Measurements from ENCODE around the gene HIVEP3.

Gene HIVEP3

GRCh38 chr1:41478118-41478748 lies 440.5 kb downstream of the HIVEP3 start:
- no peak for DNase-seq (ENCODE audit: low read depth in 1 of 2, low spot score in 1 of 2)

DNA sequence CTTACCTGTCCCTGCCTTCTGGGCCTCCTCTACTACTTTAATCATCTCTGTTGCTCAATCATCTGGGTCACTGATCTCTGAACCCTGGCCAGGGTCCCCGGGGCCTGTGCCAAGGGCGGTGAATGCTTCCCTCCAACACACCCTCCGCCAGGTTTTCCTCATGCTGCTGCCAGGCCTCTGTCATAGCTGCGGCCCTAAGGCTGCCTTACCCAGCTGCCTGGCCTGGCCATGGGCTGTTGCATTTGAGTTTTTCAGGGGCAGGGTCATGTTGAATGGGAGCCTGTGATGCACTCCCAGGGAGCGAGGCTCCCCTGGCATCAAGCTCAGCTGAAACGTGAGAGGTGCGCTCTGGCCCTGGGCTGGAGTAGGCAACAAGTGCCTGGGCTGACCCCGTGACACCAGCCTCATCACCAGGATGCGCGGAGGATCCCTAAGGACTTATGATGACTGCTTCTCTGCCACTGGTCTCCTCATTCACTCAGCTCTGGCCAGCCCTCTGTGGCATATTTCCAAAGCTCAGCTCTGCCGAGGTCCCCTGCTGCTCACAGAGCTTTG lies 441.8 kb downstream of the HIVEP3 start:
- DNase-seq (ENCODE audit: low read depth in 1 of 2, low spot score in 1 of 2): no peak

DNA sequence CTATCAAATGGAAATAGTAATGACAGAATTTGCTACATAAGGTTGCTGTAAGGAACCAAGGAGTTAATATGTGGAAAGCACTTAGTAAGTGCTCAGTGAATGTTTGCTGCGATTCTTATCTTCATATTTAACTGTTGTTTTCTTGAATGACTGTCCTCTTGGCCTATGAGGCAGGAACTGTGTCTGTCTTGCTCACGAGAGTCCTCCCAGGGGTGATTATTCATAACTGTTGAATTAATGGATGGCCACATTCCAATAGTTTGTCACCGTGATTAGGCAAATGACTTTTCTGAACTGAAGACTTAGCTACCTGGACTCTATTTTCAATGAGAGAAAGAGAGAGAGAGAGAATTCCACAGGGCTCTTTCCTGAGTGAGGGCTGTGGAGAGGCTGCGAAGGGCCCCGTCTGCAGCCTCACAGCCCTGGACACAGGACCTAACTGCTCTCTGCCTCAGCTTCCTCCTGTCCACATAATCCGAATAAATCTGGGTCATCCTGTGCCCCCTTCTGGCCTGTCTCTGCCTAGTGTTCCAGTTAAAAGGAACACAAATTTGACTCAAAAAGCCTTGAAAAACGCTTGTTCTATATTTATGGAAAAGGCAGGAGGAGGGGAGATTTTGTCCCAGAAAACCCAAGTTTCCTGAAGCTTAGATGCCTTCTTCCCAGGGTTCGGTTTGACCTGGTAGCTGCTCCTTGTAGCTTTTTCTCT lies 442.7 kb downstream of the HIVEP3 start:
- no peak for DNase-seq (ENCODE audit: low read depth in 1 of 2, low spot score in 1 of 2)

- no peak for DNase-seq (ENCODE audit: low read depth in 1 of 2, low spot score in 1 of 2)
These were observed 443.4 kb downstream of the HIVEP3 start for GRCh38 chr1:41475346-41475745.

DNA sequence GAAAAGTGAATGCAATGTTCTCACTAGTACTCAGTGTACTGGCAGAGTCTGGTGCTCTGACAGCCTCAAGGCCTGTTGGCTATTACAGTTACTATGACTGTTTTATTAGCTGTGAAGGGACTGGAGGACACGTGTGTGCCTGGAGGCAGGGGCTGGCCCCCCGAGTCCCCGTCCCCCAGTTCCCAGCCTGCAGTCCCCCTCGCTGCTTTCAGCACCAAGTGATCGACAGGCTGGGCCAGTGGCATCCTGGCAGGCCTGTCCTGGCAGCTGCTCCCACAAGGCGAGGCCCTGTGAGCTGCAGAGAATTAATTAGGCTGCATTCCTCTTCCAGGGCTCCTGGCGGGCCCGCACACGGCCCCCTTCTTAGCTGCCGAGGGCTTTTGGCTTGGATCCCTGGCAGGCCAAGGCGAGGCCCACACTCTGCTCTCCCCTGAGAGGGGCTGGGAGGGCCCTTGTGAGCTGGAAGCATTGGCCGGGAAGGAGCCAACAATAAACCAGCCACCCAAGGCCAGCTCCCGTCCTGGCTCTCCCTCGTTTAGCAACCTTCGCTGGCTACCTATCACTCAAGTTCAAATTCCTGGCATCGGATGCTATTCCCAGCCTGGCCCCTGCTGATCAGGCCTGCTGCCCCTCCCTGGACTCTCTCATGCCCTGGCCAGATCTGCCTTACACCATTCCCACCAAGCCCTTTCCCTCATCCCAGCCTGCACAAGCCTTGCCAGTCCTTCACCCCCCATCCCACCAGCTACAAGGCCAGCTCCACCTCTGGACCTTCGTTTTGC lies 444.0 kb downstream of the HIVEP3 start:
- DNase-seq (ENCODE audit: low read depth in 1 of 2, low spot score in 1 of 2): no peak

DNA sequence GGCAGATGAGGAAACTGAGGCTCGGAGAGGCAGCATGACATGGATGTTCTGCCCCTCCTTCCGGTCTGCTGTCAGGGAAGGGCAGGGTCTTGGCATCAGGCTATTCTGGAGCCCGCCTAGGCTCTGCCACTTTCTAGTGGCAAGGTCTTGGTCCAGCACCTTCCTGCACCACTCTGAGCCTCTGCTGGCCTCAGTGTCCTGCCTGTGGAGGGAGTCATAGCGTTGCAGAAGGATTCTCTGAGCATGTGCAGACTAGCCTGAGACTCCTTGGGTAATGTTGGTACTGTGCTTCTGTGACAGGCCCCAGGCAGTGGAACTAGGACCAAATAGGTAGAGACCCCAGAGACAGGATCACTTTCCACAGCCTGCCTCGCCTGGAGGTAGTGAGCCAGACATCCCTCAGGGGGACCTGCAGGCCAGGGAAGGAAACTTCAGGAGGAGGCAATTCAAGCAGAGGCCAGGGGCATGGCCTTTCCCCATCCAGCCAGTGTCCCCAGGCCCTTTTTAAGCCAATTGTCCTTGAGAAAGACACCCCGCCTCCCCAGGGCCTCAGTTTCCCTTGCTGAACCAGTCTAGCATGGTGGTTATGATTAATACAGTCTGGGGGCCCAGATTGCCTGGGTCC lies 444.9 kb downstream of the HIVEP3 start:
- no peak for DNase-seq (ENCODE audit: low read depth in 1 of 2, low spot score in 1 of 2)

DNA sequence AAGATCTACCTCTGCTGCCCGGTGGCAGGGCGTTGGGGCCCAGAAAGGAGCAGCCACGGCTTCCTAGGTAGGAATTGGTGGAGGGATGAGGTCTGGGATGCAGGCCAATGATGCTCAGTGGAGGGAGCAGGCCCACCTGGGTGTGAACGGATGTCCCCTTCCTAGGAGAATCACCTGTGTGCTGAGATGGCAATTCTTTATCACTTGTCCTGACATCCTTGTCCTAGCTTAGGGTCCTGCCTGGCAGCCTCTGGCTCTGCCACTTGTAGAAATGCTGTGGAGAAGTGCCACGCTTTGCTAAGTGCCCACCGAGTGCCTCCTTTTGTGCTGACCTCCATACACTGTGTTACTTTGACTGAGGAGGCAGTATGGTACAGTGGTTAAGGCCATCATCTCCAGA lies 447.1 kb downstream of the HIVEP3 start:
- DNase-seq (ENCODE audit: low read depth in 1 of 2, low spot score in 1 of 2): no peak

DNA sequence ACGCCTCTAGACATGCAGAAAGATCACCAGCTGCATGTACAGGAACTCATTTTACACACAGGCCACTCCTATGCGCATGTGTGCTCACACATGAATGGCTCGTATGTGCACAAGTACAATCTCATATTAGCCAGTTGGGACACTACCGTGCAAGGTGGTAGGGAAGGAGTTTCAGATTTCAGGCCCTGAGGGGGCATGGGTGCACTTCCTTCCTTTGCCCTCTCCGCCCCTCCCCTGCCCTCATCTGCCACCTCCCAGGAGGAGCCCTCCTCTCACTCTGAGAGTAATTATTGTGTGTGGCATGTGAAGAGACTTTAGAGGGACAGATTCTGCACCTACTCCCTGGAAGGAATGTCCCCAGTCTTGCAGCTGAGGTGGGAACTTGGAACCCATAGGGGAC lies 449.0 kb downstream of the HIVEP3 start:
- no peak for DNase-seq (ENCODE audit: low read depth in 1 of 2, low spot score in 1 of 2)

- DNase-seq (ENCODE audit: low read depth in 1 of 2, low spot score in 1 of 2): no peak
These were observed 450.5 kb downstream of the HIVEP3 start for GRCh38 chr1:41468122-41468762.

DNA sequence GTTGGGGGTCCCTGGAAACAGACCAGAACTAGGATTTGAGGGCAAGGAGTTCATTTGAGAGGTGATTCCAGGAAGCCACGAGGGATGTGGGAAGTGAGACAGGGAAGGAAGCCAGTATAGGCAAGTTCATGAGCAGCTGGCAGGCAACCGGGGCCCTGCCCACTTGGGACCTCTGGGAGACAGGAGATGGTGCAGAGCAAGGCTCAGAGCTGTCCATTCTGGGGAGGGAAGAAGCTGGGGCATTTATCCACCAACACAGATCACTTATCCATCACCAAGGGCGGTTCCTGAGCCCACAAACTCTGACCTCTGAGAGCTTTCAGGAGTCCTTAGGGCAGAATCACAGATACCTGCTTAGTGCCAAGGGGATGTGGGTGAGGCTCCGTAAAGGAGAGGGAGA lies 451.0 kb downstream of the HIVEP3 start:
- no peak for DNase-seq (ENCODE audit: low read depth in 1 of 2, low spot score in 1 of 2)

DNA sequence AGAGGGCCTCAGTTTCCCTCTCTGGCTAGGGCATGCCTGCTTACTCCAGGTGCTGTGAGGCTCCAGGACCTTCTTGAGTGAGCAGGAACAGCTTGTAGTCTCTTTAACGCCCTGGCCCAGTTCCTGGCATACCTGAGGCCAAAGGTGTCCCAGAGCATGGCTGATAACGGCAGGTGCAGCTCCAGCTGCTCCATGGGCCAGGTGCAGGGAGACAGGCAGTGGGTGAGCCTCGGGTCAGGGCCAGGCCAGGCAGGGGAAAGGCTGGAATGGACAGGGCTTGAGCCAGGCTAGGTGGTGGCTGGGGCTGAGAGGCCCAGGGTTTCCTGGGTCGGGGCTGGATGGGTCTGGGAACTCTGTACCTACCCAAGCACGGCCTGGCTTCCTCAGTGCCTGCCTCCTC lies 452.6 kb downstream of the HIVEP3 start:
- DNase-seq (ENCODE audit: low read depth in 1 of 2, low spot score in 1 of 2): no peak

DNA sequence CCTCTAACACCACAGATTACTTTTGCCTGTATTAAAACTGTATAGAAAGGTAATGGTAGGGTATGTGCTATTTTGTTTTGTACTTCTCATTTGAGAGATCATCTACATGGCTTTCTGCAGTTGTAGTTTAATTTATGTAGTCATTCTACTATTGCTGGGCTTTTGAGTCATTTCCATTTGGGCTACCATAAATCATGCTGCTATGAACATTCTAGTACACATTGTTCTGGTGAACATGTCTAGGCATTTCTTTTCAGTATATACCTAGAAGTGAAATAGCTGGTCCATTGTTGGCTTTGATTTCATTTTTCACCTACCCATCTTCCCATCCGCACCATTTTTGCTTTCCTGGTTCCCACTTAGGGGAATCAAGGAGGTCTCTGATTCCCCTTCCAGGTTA lies 453.0 kb downstream of the HIVEP3 start:
- no peak for DNase-seq (ENCODE audit: low read depth in 1 of 2, low spot score in 1 of 2)

GRCh38 chr1:41464885-41465284 lies 453.8 kb downstream of the HIVEP3 start:
- no peak for DNase-seq (ENCODE audit: low read depth in 1 of 2, low spot score in 1 of 2)

DNA sequence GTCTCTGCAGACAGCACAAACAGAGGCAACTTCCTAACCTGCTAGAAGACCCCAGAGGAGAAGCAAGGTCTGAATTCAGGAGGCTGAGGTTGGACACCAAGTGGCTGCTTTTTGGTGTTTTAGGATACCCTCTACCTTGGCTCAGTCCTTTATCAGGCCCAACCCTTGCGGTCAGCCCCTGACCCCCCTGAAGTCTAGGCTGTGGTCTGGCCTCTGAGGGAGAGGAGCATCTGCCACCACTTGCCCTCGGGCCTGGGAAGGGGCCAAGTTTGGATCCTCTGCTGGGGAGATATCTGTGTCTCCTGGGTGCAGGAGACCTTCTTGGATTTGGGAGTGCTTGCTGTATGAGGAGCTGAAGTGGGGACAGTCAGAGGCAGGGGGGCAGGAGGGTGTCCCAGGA lies 455.2 kb downstream of the HIVEP3 start:
- no peak for DNase-seq (ENCODE audit: low read depth in 1 of 2, low spot score in 1 of 2)

DNA sequence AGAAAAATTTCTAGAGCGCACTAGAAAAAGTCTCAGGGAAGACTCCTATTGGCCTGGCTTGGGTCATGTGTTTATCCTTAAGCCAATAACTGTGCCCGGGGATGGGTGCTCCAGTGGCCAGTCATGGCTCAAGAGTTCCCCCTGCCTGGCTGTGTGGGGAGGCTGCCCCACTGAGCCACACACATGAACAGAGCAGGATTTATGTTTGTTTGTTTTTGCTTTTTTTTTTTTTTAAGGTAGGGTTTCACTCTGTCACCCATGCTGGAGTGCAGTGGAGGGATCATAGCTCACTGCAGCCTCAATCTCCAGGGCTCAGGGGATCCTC lies 456.1 kb downstream of the HIVEP3 start:
- DNase-seq (ENCODE audit: low read depth in 1 of 2, low spot score in 1 of 2): no peak

DNA sequence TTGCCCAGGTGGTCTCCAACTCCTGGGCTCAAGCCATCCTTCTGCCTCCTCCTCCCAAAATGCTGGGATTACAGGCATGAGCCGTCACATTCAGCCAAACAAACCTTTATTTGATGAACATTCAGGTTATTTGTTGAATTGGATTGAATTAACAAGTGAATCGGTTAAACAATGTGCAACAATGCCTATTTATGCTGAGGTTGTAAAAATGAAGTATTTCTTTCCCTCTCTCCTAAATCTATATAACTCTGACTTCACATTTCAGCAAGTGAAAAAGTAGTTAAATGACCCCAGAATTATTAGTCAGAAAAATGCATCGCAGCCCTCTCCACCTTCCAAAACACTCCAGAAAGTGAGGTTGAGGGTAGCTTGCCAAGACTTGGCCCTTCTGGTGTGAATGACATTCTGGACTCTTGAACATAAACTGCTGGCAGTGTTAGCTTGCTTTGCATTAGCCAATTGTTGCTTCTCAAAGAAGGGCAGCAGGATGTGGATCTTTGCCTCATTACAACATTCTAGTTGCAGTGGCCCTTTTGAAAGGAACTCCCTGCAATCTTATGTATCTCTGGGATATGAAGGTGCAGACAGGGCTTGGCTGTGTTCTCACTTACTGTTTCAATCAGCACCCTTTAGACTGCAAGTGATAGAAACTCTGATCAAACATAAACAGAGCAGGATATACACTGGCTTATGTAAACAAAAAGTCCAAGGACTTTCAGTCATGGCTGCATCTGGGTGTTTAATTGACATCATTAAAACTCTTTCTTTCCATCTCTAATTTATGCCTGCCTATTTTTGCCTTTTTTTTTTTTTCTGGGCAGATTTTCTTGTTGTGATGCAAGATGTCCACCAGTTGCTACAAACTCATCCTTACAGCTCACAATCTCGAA lies 456.7 kb downstream of the HIVEP3 start:
- no peak for DNase-seq (ENCODE audit: low read depth in 1 of 2, low spot score in 1 of 2)

DNA sequence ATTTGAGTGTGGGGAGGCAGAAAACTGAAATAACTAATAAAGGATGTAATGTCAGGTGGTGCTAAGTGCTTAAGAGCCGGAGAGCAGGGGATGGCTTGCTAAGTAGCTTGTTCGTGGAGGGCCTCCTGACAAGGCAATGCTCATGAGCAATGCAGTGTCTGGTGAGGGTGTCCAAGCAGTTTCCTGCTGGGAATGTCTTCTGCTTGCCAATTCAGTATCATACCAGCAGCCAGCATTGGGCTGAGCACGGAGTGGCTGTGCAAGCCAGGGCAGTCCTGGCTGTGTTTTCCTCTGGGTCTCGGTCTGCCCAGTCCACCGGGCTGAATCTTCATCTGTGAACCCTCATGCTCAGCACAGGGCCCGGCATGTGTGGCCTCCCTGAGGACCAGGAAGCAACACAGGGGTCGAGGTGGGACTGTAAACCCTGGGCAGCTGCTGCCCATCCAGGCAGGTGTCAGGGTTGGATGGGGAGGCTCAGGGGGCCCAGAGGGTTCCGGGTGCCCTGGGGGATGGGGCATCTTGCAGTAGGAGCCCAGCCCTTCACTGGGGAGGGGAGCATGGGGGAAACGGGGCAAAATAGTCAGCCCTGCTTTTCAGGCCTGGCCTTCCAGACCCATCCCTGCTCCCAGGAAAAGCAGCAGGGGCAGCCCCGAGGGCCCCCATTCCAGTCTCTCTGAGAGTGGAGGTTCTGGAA lies 461.7 kb downstream of the HIVEP3 start:
- no peak for DNase-seq (ENCODE audit: low read depth in 1 of 2, low spot score in 1 of 2)
